Right lobe of liver (tissue), 4 donors: Measurements from ENCODE around the gene HSD17B11.

ENCODE experiments used
- CTCF ChIP-seq, 4 donors: fragments of 200-600 bp in 3 of 4; fragments of 450-650 bp in 1 of 4; IDR thresholded peaks; one replicate each; pipeline versions ENCODE4 v1.5.1 to v1.8.0; 2016 to 2022; ENCODE audit warnings: antibody characterized with exemption in 4 of 4, mild to moderate bottlenecking in 2 of 4
- POLR2A ChIP-seq: fragments of 450-650 bp; IDR thresholded peaks from one replicate; pipeline ENCODE4 v1.6.1; 2017; ENCODE audit warnings: antibody characterized with exemption, mild to moderate bottlenecking
- donor health status: DM: no; HTN: no; CAD: no.
- donor health status: DM: no; HTN: no; CAD: no.
- donor health status: DM: no; HTN: yes; CAD: no.

DNA sequence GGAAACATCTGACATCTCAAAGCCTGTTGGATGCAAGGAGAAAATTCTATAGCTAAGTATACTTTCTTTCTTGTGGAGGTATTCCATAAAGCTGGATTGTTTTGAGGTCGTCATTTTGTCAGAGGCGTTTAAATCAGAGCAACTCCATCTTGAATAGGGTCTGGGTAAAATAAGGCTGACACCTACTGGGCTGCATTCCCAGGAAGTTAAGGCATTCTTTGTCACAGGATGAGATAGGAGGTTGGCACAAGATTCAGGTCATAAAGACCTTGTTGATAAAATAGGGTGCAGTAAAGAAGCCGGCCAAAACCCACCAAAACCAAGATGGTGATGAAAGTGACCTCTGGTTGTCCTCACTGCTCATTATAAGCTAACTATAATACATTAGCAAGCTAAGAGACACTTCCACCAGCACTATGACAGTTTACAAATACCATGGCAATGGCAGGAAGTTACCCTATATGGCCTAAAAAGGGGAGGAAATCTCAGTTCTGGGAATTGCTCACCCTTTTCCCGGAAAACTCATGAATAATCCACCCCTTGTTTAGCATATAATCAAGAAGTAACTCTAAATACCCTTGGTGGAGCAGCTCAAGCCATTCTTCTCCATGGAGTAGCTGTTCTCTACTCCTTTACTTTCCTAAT lies 80.2 kb downstream of the HSD17B11 start:
- TF ChIP-seq CTCF (IDR thresholded peaks at IDR 0.05) (no peak), POLR2A (no peak)
